GM23248 (cell line): ENCODE measurements around the gene FAM180B. TPM values are rescaled to one million over a fixed set of nuclear protein-coding genes. Genes with fewer than 3 reads are reported as not detected.

Source experiments
- DNase-seq: peaks from one replicate; pipeline ENCODE4 v3.0.0-alpha.2; 2015
- H2AFZ ChIP-seq: fragments of 200-600 bp; sonication (generic); 2 replicates; pipeline ENCODE4 v1.6.1; 2016; ENCODE audit warnings: antibody characterized with exemption
- H3F3A ChIP-seq: fragments of 200-600 bp; sonication (generic); 2 replicates; pipeline ENCODE4 v1.6.1; 2016; ENCODE audit warnings: mild to moderate bottlenecking, antibody characterized with exemption, mixed run types; ENCODE audit not compliant: insufficient read depth
- H3K27ac ChIP-seq: fragments of 200-600 bp; sonication (generic); 2 replicates; pipeline ENCODE4 v1.5.1; 2016; ENCODE audit warnings: mild to moderate bottlenecking
- H3K27me3 ChIP-seq: fragments of 200-600 bp; sonication (generic); replicated peaks from 2 replicates; pipeline ENCODE4 v1.6.1; 2016; ENCODE audit warnings: mild to moderate bottlenecking; ENCODE audit not compliant: insufficient read depth
- H3K36me3 ChIP-seq: fragments of 200-600 bp; sonication (generic); 2 replicates; pipeline ENCODE4 v1.6.1; 2016; ENCODE audit warnings: low read depth, mild to moderate bottlenecking
- H3K4me1 ChIP-seq: fragments of 200-600 bp; sonication (generic); 2 replicates; pipeline ENCODE4 v1.6.1; 2016; ENCODE audit warnings: mild to moderate bottlenecking; ENCODE audit not compliant: insufficient read depth
- H3K4me2 ChIP-seq: fragments of 200-600 bp; sonication (generic); one replicate; pipeline ENCODE4 v1.6.1; 2016; ENCODE audit warnings: mild to moderate bottlenecking; ENCODE audit not compliant: unreplicated experiment
- H3K4me3 ChIP-seq: fragments of 200-600 bp; sonication (generic); 2 replicates; pipeline ENCODE4 v1.5.1; 2016; ENCODE audit warnings: mild to moderate bottlenecking
- H3K79me2 ChIP-seq: fragments of 200-600 bp; sonication (generic); 2 replicates; pipeline ENCODE4 v1.6.1; 2016; ENCODE audit warnings: mild to moderate bottlenecking; ENCODE audit not compliant: insufficient read depth
- H3K9ac ChIP-seq: fragments of 200-600 bp; sonication (generic); 2 replicates; pipeline ENCODE4 v1.6.1; 2016; ENCODE audit warnings: mild to moderate bottlenecking
- H3K9me2 ChIP-seq: fragments of 200-600 bp; sonication (generic); 2 replicates; pipeline ENCODE4 v1.6.1; 2016; ENCODE audit warnings: mixed run types, mild to moderate bottlenecking, moderate library complexity; ENCODE audit not compliant: insufficient read depth
- H3K9me3 ChIP-seq: fragments of 200-600 bp; sonication (generic); one replicate; pipeline ENCODE4 v1.6.1; 2017; ENCODE audit warnings: low read depth
- H4K20me1 ChIP-seq: fragments of 200-600 bp; sonication (generic); 2 replicates; pipeline ENCODE4 v1.6.0; 2016; ENCODE audit not compliant: insufficient read depth
- EZH2 ChIP-seq: fragments of 200-600 bp; sonication (generic); IDR thresholded peaks from 2 replicates; pipeline ENCODE4 v1.6.1; 2018; ENCODE audit warnings: antibody characterized with exemption, mild to moderate bottlenecking; ENCODE audit not compliant: insufficient read depth, poor library complexity, severe bottlenecking
- EZH2phosphoT487 ChIP-seq: fragments of 200-600 bp; sonication (generic); IDR thresholded peaks from 2 replicates; pipeline ENCODE4 v1.6.1; 2018; ENCODE audit warnings: antibody characterized with exemption, moderate library complexity, mild to moderate bottlenecking, low read depth; ENCODE audit not compliant: insufficient read depth
- WGBS, 2 experiments: methylation state at CpG; one replicate each; pipeline ENCODE4 v1.1.6; 2015 to 2017; ENCODE audit warnings: low lambda C conversion rate in 2 of 2, low coverage in 1 of 2; ENCODE audit errors: missing lambda C conversion rate in 2 of 2; 5-methylcytosine and 5-hydroxymethylcytosine counted together
- in situ Hi-C: fragments of 300-500 bp; cut with MboI; formaldehyde crosslinking; loops from 2 replicates; pipeline ENCODE4 v1.15.0; 2020
- polyA plus RNA-seq: library from polyadenylated mRNA; unstranded; fragments of >200 nt; fragmentation: Nextera tagmentation; extraction: Ambion mirVana; gene quantifications from 2 replicates; pipeline ENCODE4 v1.2.1, GENCODE V29; 2016
- total RNA-seq: library from RNA; depleted of rRNA; stranded (reverse); fragments of >200 nt; shearing (Covaris generic); gene quantifications from 2 replicates; pipeline ENCODE4 v1.2.3, GENCODE V29; 2014

Gene FAM180B
- total and polyA plus RNA-seq, 2 experiments from 2014 or later: not detected

DNA sequence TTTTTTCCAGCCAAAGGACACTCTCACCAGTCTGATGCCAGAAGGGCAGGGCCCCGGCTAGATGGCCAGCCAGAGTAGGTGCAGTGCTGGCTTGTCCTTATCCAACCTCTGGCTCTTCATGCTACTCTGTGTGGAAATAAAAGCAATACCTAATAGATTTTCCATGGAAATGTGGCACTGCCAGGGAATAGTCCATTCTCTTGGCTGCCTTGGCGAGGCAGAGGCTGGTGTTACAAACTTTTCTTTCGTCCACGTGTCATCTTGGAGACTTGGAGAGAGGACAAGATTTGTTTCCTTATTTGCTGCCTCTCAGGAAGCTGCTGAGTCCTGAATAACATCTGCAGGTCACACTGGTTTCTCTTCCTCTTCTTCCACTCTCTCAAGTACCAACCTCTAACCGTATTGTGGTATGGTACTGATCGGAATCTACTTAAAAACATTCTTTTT is 24.9 kb downstream of the FAM180B start:
- H3K79me2 ChIP-seq: no peaks in the 10 kb centered on the region
- peaks cover 19% of the 10 kb centered on the region for H3K4me1 ChIP-seq
- H3K27ac ChIP-seq: no peak overlapping the region
- H3K36me3 ChIP-seq: 0 out of 2 replicates have a peak, but pooled peaks cover under 1% of the 10 kb centered on the region
- WGBS, 2 experiments: 26 to 31% methylated on average over 6 of the region's 6 CpGs
- H3K4me3 ChIP-seq: no peak overlapping the region
- no peak overlapping the region for H2AFZ ChIP-seq
- DNase-seq: no peak
- H4K20me1 ChIP-seq: no peaks in the 10 kb centered on the region
- H3K27me3 ChIP-seq: no peaks in the 10 kb centered on the region
- H3K9ac ChIP-seq: no peak overlapping the region
- H3K9me2 ChIP-seq: no peaks in the 10 kb centered on the region
- H3K9me3 ChIP-seq: no peaks in the 10 kb centered on the region
- no peak overlapping the region for H3K4me2 ChIP-seq
- in situ Hi-C loops: no loop called here
- peaks cover 20% of the 10 kb centered on the region for H3F3A ChIP-seq
- TF ChIP-seq EZH2phosphoT487 (no peak), EZH2 (no peak)

GRCh38 chr11:47615249-47615648 is 28.8 kb downstream of the FAM180B start:
- H3K4me3 ChIP-seq: no peak overlapping the region
- no peak overlapping the region for H3K4me2 ChIP-seq
- no peaks in the 10 kb centered on the region for H4K20me1 ChIP-seq
- DNase-seq: no peak
- H3F3A ChIP-seq: peaks cover 26% of the 10 kb centered on the region
- H3K4me1 ChIP-seq: peaks cover 13% of the 10 kb centered on the region
- no peak for TF ChIP-seq EZH2
- TF ChIP-seq EZH2phosphoT487: no peak
- in situ Hi-C loops: no loop called here
- H3K36me3 ChIP-seq: peaks cover 18% of the 10 kb centered on the region
- H3K9me2 ChIP-seq: no peaks in the 10 kb centered on the region
- H3K27ac ChIP-seq: no peak overlapping the region
- no peaks in the 10 kb centered on the region for H3K27me3 ChIP-seq
- H2AFZ ChIP-seq: no peak overlapping the region
- no peaks in the 10 kb centered on the region for H3K79me2 ChIP-seq
- H3K9ac ChIP-seq: no peak overlapping the region
- H3K9me3 ChIP-seq: no peaks in the 10 kb centered on the region

DNA sequence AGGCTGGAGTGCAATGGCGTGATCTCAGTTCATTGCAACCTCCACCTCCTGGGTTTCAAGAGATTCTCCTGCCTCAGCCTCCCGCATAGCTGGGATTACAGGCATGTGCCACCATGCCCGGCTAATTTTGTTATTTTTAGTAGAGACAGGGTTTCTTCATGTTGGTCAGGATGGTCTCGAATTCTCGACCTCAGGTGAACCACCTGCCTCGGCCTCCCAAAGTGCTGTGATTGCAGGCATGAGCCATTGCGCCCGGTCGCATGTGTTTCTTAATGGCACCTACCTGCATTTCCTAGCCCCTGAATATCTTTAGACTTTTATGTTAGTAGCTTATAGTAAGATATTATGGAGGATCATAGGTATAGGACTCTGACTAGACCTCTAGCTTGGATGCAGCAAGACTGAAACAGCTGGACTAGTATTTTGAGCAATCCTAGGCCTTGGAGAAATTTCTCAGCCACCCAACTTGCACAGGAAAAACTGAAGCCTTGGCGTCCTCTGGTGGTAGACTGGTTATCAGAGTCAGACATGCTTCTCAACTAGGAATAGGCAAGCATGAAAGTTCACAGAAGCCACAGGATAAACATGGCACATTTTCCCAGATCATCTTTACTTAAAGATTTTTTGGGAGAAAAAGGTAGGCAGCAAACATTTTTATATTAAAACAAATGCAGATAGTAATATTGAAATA is 30.4 kb downstream of the FAM180B start:
- Histone ChIP-seq H3K27me3 (no peaks in the 10 kb centered on the region), H3F3A (peaks cover 31% of the 10 kb centered on the region), H3K9me3 (no peaks in the 10 kb centered on the region), H3K27ac (peak overlapping the region; percentile 38), H3K4me3 (no peak overlapping the region), H3K4me1 (peaks cover 13% of the 10 kb centered on the region), H4K20me1 (no peaks in the 10 kb centered on the region), H3K4me2 (peak overlapping the region; percentile 44), H2AFZ (no peak overlapping the region), H3K9me2 (no peaks in the 10 kb centered on the region), H3K79me2 (no peaks in the 10 kb centered on the region), H3K9ac (no peak overlapping the region), H3K36me3 (peaks cover 28% of the 10 kb centered on the region)
- peak; percentile 87 for DNase-seq
- 69 to 76% methylated on average over 9 to 10 of the region's 10 CpGs for WGBS, 2 experiments
- in situ Hi-C loops: no loop called here
- no peak for TF ChIP-seq EZH2
- no peak for TF ChIP-seq EZH2phosphoT487

GRCh38 chr11:47617417-47617809 is 30.9 kb downstream of the FAM180B start:
- Histone ChIP-seq H3K79me2 (no peaks in the 10 kb centered on the region), H3K27ac (peak overlapping the region; percentile 38), H3F3A (peaks cover 31% of the 10 kb centered on the region), H3K4me3 (no peak overlapping the region), H3K9me3 (no peaks in the 10 kb centered on the region), H3K9me2 (no peaks in the 10 kb centered on the region), H4K20me1 (no peaks in the 10 kb centered on the region), H3K36me3 (peaks cover 34% of the 10 kb centered on the region), H3K4me1 (peaks cover 13% of the 10 kb centered on the region), H3K9ac (no peak overlapping the region; the same call in 1 of the 2 replicates), H3K27me3 (no peaks in the 10 kb centered on the region), H2AFZ (no peak overlapping the region), H3K4me2 (peak overlapping the region; percentile 44)
- TF ChIP-seq EZH2phosphoT487 (no peak), EZH2 (no peak)
- 16 to 24% methylated on average over 3 of the region's 3 CpGs for WGBS, 2 experiments
- peak; percentile 91 for DNase-seq
- in situ Hi-C loops: no loop called here
